Measurements from ENCODE around the gene OR4S1. TPM values are rescaled to one million over a fixed set of nuclear protein-coding genes. Genes with fewer than 3 reads are reported as not detected.

OR4S1 gene, protein sequence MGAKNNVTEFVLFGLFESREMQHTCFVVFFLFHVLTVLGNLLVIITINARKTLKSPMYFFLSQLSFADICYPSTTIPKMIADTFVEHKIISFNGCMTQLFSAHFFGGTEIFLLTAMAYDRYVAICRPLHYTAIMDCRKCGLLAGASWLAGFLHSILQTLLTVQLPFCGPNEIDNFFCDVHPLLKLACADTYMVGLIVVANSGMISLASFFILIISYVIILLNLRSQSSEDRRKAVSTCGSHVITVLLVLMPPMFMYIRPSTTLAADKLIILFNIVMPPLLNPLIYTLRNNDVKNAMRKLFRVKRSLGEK
- total RNA-seq: not detected

DNA sequence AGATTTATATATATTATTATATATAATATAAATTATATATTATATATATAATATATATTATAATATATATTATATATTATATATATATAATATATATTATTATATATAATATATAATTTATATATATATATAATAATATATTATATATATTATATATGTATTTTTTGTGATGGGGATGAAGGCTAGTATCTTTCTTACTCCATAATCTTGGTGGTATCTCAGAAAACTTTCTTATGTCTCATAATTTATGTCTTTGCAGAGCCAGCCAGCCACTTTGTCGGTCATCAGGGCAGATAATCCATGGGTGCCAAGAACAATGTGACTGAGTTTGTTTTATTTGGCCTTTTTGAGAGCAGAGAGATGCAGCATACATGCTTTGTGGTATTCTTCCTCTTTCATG is at the start of gene OR4S1:
TSS of gene OR4S1 (plus strand) at position 301 of the 400 bp plus-strand sequence. CDS start at position 301, 0 bp downstream.
- Histone ChIP-seq H3K27me3 (no peaks in the 10 kb centered on the region), H3K4me3 (no peak within 1 kb of the TSS), H3K9me3 (peaks cover 0 to 1% (median 0%) of the 10 kb centered on the region in 4 donors), H3K36me3 (no peaks in the 10 kb centered on the region), H3K27ac (no peak within 1 kb of the TSS), H3K4me1 (no peaks in the 10 kb centered on the region)
- 56 to 63% methylated on average over 1 of the region's 1 CpG for WGBS, 2 donors
- TF ChIP-seq, protein P1, sequence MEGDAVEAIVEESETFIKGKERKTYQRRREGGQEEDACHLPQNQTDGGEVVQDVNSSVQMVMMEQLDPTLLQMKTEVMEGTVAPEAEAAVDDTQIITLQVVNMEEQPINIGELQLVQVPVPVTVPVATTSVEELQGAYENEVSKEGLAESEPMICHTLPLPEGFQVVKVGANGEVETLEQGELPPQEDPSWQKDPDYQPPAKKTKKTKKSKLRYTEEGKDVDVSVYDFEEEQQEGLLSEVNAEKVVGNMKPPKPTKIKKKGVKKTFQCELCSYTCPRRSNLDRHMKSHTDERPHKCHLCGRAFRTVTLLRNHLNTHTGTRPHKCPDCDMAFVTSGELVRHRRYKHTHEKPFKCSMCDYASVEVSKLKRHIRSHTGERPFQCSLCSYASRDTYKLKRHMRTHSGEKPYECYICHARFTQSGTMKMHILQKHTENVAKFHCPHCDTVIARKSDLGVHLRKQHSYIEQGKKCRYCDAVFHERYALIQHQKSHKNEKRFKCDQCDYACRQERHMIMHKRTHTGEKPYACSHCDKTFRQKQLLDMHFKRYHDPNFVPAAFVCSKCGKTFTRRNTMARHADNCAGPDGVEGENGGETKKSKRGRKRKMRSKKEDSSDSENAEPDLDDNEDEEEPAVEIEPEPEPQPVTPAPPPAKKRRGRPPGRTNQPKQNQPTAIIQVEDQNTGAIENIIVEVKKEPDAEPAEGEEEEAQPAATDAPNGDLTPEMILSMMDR (IDR thresholded peaks at IDR 0.05): no peak
- TF ChIP-seq POLR2A (IDR thresholded peaks at IDR 0.05): no peak
- no peak for TF ChIP-seq EP300 (IDR thresholded peaks at IDR 0.05)
- no peak for DNase-seq (ENCODE audit: low spot score in 2 of 2)

DNA sequence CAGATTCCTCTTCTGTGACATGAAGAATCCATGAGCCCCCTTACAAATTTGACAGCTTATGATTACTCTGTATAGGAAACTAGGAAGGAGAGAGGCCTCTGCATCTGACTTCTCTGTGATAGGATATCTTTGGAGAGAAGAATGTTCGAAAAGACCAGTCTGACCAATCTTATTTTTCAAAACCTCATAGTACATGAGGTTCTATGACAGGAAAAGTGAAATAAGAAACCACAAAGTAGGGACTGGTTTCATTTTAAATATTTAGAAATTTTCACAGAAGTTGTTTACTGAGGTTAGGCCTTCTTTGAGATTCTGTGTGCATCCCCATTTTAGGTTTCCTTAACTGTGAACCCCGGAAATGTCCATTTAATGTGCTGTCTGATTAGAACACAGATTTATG is 44.4 kb upstream of the OR4S1 start:
- no peak overlapping the region for H3K27ac ChIP-seq
- no peaks in the 10 kb centered on the region for H3K4me1 ChIP-seq
- H3K36me3 ChIP-seq: no peaks in the 10 kb centered on the region
- TF ChIP-seq POLR2A (IDR thresholded peaks at IDR 0.05) (no peak), EP300 (IDR thresholded peaks at IDR 0.05) (no peak)
- TF ChIP-seq, protein P1 (IDR thresholded peaks at IDR 0.05): no peak
- DNase-seq (ENCODE audit: low spot score in 2 of 2): no peak
- H3K4me3 ChIP-seq: no peak overlapping the region
- H3K9me3 ChIP-seq: no peaks in the 10 kb centered on the region
- WGBS, 2 donors: 80 to 83% methylated on average over 2 of the region's 2 CpGs
- no peaks in the 10 kb centered on the region for H3K27me3 ChIP-seq

DNA sequence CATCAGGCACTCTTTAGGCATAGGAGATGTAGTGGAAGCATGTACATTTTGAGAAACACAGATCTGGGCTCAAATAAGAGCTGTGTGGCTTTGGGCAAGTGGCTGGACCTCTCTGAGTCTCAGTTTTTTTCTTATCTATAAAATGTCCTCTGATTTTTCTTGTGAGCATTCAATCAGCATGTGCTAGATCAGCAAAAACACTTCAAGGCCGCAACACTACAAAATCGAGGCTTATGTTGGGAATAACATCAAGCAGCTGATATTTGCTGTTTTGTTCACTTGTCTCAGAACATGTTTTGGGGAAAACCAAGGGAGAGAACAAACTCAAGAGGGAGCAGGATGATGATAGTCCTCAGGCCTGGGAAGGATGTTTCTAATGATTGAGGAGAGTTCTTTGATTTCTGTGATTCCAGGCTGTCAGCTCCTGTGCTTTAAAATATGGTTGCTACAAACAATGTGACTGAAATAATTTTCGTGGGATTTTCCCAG is 42.6 kb upstream of the OR4S1 start, which contains the start of gene OR4X1:
TSS of gene OR4X1 (plus strand) at position 439 of the 489 bp plus-strand sequence. CDS start at position 439, 0 bp downstream.
- H3K27me3 ChIP-seq: no peaks in the 10 kb centered on the region
- no peaks in the 10 kb centered on the region for H3K36me3 ChIP-seq
- H3K27ac ChIP-seq: no peak within 1 kb of the TSS
- no peaks in the 10 kb centered on the region for H3K9me3 ChIP-seq
- no peaks in the 10 kb centered on the region for H3K4me1 ChIP-seq
- DNase-seq (ENCODE audit: low spot score in 2 of 2): no peak
- 32 to 34% methylated on average over 3 of the region's 3 CpGs for whole genome bisulfite sequencing, 2 donors
- TF ChIP-seq, protein P1 (IDR thresholded peaks at IDR 0.05): no peak
- TF ChIP-seq POLR2A (IDR thresholded peaks at IDR 0.05) (no peak), EP300 (IDR thresholded peaks at IDR 0.05) (no peak)
- no peak within 1 kb of the TSS for H3K4me3 ChIP-seq

DNA sequence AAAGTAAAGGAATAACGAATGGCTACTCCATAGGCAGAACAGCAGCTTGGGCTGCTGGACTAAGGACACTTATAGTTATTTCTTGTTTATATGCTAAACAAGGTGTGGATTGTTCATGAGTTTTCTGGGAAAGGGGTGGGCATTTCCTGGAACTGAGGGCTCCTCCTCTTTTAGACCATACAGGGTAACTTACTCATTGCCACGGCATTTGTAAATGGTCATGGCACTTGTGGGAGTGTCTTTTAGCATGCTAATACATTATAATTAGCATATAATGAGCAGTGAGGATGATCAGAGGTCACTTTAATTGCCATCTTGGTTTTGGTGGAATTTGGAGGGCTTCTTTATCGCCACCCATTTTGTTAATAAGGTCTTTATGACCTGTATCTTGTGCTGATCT is 35.4 kb upstream of the OR4S1 start:
- Histone ChIP-seq H3K27ac (no peak overlapping the region), H3K27me3 (no peaks in the 10 kb centered on the region), H3K4me1 (no peaks in the 10 kb centered on the region), H3K9me3 (no peaks in the 10 kb centered on the region), H3K36me3 (no peaks in the 10 kb centered on the region), H3K4me3 (no peak overlapping the region)
- TF ChIP-seq EP300 (IDR thresholded peaks at IDR 0.05): no peak
- TF ChIP-seq POLR2A (IDR thresholded peaks at IDR 0.05): no peak
- no peak for DNase-seq (ENCODE audit: low spot score in 2 of 2)
- WGBS, 2 donors: 63 to 73% methylated on average over 3 of the region's 3 CpGs

DNA sequence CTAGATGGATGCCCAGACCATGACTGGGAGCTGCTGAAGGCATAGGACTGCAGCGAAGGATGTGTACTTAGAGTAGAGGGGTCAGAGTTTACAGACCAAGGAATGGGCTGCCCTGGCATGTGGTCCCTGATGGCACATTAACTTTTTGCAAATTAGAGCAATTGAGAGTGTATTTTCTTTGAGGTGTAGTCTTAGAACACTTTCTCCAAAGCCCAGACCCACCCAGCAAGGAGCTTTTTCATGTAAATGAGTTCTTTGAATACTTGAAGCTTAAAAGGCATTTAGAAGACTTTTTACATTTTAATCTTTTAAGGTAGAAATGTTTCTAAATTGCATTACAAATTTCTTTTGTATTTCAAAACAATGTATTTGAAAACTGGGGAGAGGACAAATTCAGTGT is 33.4 kb upstream of the OR4S1 start:
- H3K4me3 ChIP-seq: no peak overlapping the region
- no peaks in the 10 kb centered on the region for H3K9me3 ChIP-seq
- H3K36me3 ChIP-seq: no peaks in the 10 kb centered on the region
- H3K27me3 ChIP-seq: no peaks in the 10 kb centered on the region
- no peak for DNase-seq (ENCODE audit: low spot score in 2 of 2)
- H3K27ac ChIP-seq: no peak overlapping the region
- TF ChIP-seq, protein P1 (IDR thresholded peaks at IDR 0.05): no peak
- TF ChIP-seq POLR2A (IDR thresholded peaks at IDR 0.05) (no peak), EP300 (IDR thresholded peaks at IDR 0.05) (no peak)
- H3K4me1 ChIP-seq: no peaks in the 10 kb centered on the region
- 14 to 25% methylated on average over 1 of the region's 1 CpG for WGBS, 2 donors
